AG04450 (cell line): Measurements from ENCODE around the gene RPS15A. TPM values are rescaled to one million over a fixed set of nuclear protein-coding genes. Genes with fewer than 3 reads are reported as not detected.

Experiments
- CTCF ChIA-PET: fragments of 300-600, 350-600 bp; formaldehyde crosslinking; extraction: SDS; loops from one replicate; lab custom pipeline; 2022; ENCODE audit warnings: antibody characterized with exemption, inconsistent platforms; lab: Charles Lee
- POLR2A ChIA-PET: fragments of 350-600 bp; formaldehyde crosslinking; extraction: SDS; loops from one replicate; lab custom pipeline; 2021; ENCODE audit warnings: antibody characterized with exemption, inconsistent platforms; lab: Yijun Ruan, JAX
- DNase-seq: peaks from one replicate; pipeline ENCODE4 v3.0.0-alpha.2; 2011; ENCODE audit warnings: low read depth, low spot score
- H3K27ac ChIP-seq: one replicate; pipeline ENCODE4 v1.5.1; 2012; ENCODE audit warnings: low read depth, low read length, control low read depth
- H3K27me3 ChIP-seq: one replicate; pipeline ENCODE4 v1.6.0; 2012; ENCODE audit warnings: low read length; ENCODE audit not compliant: control insufficient read depth, insufficient read depth
- H3K4me3 ChIP-seq: 2 replicates; pipeline ENCODE4 v1.5.1; 2011; ENCODE audit warnings: mild to moderate bottlenecking, low read depth, low read length, control low read depth
- H3K9me3 ChIP-seq: 2 replicates; pipeline ENCODE4 v1.5.1; 2012; ENCODE audit warnings: low read length; ENCODE audit not compliant: control insufficient read depth, insufficient read depth
- polyA plus RNA-seq: library from polyadenylated mRNA; depleted of rRNA; stranded (reverse); fragments of >200 nt; gene quantifications from 2 replicates; pipeline ENCODE4 v1.2.3, GENCODE V29; 2011
- TF ChIP-seq, protein P1 (sequence below): IDR thresholded peaks from 2 replicates; pipeline ENCODE4 v1.5.1; 2011; ENCODE audit warnings: low read depth, low read length, control low read depth, inconsistent platforms

Gene RPS15A
- polyA plus RNA-seq, 1 experiment: 3,917 TPM

DNA sequence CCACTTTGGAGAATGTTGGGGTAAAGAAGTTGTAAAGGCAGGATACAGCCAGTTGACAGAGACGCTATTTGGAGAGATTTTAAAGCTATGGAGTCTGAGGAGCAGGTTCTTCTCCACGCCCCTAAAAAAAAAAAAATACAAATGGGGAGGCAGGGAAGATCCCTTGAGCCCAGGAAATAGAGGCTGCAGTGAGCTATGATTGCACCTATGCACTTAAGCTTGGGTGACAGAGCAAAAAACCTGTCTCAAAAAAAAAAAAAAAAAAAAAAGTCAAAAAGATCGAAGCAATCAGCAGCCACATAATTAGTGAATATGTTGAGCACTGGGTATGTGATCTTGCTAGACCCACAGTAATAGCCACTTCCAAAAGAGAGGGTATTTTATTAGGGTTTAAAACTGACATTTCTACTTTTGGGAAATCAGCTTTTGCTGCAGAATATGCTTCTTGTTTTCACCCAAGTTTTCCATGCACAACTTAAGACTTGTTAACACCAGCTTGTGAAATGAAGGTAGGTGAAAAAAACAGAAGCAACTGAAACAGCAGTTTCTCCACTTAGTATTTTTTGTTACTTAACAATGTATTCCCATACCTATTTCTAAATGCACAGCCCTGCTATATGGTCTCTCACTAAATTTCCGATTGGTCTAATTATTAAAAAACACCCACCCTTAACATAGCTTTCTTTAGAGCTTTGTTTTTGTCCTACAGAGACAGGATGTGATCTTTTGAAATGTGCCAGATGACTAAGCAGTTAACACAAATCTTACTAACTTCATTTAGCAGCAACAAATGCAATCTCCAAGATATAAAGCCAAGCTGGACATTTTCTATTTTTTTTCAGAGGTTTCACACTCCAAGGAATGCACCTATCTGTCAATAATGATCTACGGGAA is 13.7 kb upstream of the RPS15A start:
- no peak overlapping the region for H3K4me3 ChIP-seq
- no peak for DNase-seq
- TF ChIP-seq, protein P1, sequence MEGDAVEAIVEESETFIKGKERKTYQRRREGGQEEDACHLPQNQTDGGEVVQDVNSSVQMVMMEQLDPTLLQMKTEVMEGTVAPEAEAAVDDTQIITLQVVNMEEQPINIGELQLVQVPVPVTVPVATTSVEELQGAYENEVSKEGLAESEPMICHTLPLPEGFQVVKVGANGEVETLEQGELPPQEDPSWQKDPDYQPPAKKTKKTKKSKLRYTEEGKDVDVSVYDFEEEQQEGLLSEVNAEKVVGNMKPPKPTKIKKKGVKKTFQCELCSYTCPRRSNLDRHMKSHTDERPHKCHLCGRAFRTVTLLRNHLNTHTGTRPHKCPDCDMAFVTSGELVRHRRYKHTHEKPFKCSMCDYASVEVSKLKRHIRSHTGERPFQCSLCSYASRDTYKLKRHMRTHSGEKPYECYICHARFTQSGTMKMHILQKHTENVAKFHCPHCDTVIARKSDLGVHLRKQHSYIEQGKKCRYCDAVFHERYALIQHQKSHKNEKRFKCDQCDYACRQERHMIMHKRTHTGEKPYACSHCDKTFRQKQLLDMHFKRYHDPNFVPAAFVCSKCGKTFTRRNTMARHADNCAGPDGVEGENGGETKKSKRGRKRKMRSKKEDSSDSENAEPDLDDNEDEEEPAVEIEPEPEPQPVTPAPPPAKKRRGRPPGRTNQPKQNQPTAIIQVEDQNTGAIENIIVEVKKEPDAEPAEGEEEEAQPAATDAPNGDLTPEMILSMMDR: no peak
- CTCF ChIA-PET: interaction anchor here (0.5 to 2.7 kb wide), 9 partner anchors 11 to 180 kb away, joined by 3 to 10 read pairs (median 4); no protein-coding TSS in a partner anchor
- POLR2A ChIA-PET: interaction anchor here (0.6 to 2.4 kb wide), 4 partner anchors 9 to 1429 kb away, joined by 3 to 14 read pairs (median 8); partner anchors contain the start of gene RPS15A
- peaks cover 4% of the 10 kb centered on the region; the same call in 1 of the 2 replicates for H3K9me3 ChIP-seq
- no peaks in the 10 kb centered on the region for H3K27me3 ChIP-seq
- H3K27ac ChIP-seq: peak overlapping the region; percentile 0

DNA sequence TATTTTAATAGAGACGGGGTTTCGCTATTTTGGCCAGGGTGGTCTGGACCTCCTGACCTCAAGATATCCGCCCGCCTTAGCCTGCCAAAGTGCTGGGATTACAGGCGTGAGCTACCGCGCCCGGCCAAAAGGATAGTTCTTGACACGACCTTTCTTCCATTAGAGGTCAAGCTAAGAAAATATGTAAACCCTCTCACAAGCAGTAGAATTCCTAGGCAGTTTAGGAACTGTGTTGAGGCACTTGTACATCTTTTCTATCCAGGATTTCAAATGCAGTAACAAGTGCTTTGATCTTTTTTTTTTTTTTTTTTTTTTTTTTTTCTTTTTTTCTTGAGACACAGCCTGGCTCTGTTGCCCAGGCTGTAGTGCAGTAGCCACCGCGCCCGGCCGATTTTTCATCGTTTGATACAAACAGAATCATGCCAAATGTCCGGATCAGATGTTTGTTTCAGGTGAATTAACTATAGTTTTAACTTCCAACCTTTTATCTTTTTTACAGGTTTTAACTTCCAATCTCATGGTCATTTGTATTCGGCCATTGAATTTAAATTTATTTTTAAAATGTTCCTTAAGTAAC is 12.7 kb upstream of the RPS15A start:
- H3K27me3 ChIP-seq: no peaks in the 10 kb centered on the region
- H3K9me3 ChIP-seq: peaks cover 4% of the 10 kb centered on the region; the same call in 1 of the 2 replicates
- CTCF ChIA-PET: interaction anchor here (1.2 to 2.7 kb wide), 10 partner anchors 10 to 181 kb away, joined by 4 to 54 read pairs (median 6); no protein-coding TSS in a partner anchor
- no peak overlapping the region for H3K4me3 ChIP-seq
- DNase-seq: no peak
- no peak overlapping the region for H3K27ac ChIP-seq
- TF ChIP-seq, protein P1: no peak
- POLR2A ChIA-PET: interaction anchor here (0.6 to 2.4 kb wide), 5 partner anchors 13 to 1428 kb away, joined by 3 to 14 read pairs (median 6); partner anchors contain the start of gene RPS15A

DNA sequence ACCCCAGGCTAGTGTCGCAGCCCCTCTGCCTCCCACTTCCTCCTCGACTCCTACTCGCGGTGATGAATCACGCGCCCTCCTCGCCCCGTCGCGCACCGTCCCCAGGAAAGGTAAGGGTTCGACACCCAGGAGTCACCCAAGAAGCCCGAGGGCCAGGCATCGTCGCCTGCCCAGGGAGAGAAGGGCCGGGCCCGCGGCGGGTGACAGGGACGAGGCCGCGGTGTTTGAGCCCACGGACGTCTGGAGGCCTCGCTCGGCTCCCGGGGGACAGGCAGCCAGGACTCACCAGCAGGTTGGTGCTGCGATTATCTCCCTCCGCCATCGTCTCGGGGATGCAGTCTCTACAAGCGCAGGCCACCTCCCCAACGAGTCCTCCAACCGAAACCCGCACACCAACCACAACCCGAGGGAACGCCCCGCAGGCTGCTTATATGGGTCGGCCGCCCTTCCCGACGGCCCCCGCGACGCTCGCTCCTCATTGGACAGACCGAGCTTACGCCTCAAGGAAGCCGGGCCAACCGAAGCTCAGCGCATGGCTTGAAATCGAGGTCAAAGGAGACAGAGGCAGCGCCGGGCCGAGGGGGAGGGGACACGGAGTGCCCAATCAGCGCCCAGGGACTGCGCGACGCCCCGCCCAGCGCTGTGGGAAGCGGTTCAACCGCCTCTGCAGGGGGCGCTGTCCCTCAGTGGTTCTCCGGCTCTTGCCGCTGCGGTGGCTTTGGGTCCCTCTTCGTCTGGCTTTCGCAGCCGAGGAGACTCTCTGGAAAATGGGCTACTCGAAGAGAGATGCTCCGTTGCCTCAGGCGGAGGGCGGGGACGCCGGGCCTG is 11.2 kb upstream of the RPS15A start, which contains the start of gene ARL6IP1:
Gene ARL6IP1, minus strand, starts transcription at position 405 of the 828 bp plus-strand sequence. Its CDS starts 83 bp downstream, at position 322.
- H3K9me3 ChIP-seq: peaks cover 4% of the 10 kb centered on the region; the same call in 1 of the 2 replicates
- no peaks in the 10 kb centered on the region for H3K27me3 ChIP-seq
- CTCF ChIA-PET: interaction anchor here (0.6 to 2.7 kb wide), 44 partner anchors 8 to 701 kb away, joined by 3 to 54 read pairs (median 5); partner anchors contain the start of genes RPS15A and TMC7
- H3K4me3 ChIP-seq: peak within 1 kb of the TSS; percentile 93
- peak; percentile 99 for DNase-seq
- TF ChIP-seq, protein P1: peak; percentile 86
- H3K27ac ChIP-seq: peak within 1 kb of the TSS; percentile 85
- POLR2A ChIA-PET: interaction anchor here (0.6 to 4.5 kb wide), 17 partner anchors 9 to 722 kb away, joined by 3 to 133 read pairs (median 5); partner anchors contain the start of genes CCP110, COQ7, RPS15A and SMG1

DNA sequence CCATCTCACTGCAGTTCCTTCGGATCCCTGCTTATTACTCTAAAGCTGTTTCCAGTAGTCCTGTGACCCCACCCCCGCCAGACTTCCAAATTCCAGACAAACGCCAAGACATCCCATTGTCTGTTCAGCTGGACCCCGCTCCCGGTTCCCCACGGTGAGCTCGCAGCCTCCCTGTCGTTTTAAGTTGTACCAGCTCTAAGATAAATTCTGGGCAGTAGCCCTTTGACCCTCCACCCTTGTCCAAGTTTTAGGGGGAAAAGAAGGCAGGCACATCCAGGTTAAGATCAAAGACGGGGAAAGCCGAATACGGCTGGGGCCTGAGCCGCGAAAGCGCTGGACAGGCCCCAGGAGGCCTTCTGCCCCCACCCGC is 10.6 kb upstream of the RPS15A start:
- CTCF ChIA-PET: interaction anchor here (0.6 to 1.9 kb wide), 23 partner anchors 9 to 702 kb away, joined by 3 to 54 read pairs (median 6); partner anchors contain the start of gene RPS15A

More for the DNA sequence above, 10.6 kb upstream of the RPS15A start:
- Histone ChIP-seq H3K9me3 (peaks cover 4% of the 10 kb centered on the region; the same call in 1 of the 2 replicates), H3K27me3 (no peaks in the 10 kb centered on the region), H3K4me3 (peak overlapping the region; percentile 93), H3K27ac (peak overlapping the region; percentile 77)
- no peak for DNase-seq
- TF ChIP-seq, protein P1: no peak
- POLR2A ChIA-PET: interaction anchor here (0.6 to 4.5 kb wide), 7 partner anchors 9 to 950 kb away, joined by 3 to 133 read pairs (median 5); partner anchors contain the start of gene RPS15A
